ENCODE results near the gene PGS1. TPM values are rescaled to one million over a fixed set of nuclear protein-coding genes. Genes with fewer than 3 reads are reported as not detected.

Gene PGS1
- total RNA-seq, 4 donors from 2014 or later: 41.9 to 105 (median 53.2) TPM

GRCh38 chr17:78347453-78347852 lies 31.0 kb upstream of the PGS1 start:
- H3K4me3 ChIP-seq: no peak overlapping the region
- H3K4me1 ChIP-seq: peaks cover 4 to 75% (median 41%) of the 10 kb centered on the region in 4 donors
- 72 to 96% methylated on average over 2 to 3 of the region's 3 CpGs for WGBS, 2 donors

DNA sequence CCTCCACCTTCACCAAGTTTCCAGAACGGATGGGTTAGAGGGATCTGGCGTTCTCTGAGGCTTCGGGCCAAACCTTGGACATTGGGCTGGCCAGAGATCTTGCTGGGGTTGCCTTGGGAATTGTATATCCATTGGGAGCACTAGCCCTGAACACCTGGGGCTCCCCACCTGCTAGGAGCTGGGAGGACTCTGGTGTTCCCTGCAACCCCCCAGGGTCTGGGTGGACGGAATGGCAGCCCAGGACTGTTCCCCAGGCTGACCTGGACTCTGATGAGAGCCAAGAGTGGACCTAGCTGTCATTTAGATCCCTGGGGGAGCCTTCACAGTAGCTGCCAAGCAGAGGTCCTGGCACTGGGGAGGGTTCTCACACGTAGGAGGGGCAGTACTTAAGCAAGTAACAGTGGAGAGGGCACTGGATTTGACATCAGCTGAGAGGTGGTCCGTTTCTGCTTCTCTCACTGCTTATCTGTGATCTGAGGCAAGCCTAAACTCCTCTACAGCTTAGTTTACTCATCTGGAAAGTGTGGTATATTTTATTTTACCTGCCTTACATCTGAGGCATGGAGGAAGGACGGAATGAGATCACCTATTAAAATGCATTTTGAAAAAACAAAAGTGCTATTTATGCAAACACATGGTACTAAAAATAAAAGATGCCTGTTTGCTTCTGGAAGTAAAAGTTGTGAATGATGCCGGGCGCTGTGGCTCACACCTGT lies 30.2 kb upstream of the PGS1 start:
- H3K27me3 ChIP-seq: no peaks in the 10 kb centered on the region
- no peaks in the 10 kb centered on the region for H3K36me3 ChIP-seq
- DNase-seq (ENCODE audit: low spot score in 2 of 2): no peak
- no peak overlapping the region for H3K27ac ChIP-seq
- H3K4me1 ChIP-seq: peaks cover 3 to 72% (median 38%) of the 10 kb centered on the region in 4 donors
- H3K4me3 ChIP-seq: no peak overlapping the region
- H3K9me3 ChIP-seq: no peaks in the 10 kb centered on the region
- TF ChIP-seq EP300 (IDR thresholded peaks at IDR 0.05) (no peak), POLR2A (IDR thresholded peaks at IDR 0.05) (no peak), CTCF (IDR thresholded peaks at IDR 0.05) (no peak)
- WGBS, 2 donors: 82 to 85% methylated on average over 9 of the region's 9 CpGs

More at GRCh38 chr17:78347453-78347852, 31.0 kb upstream of the PGS1 start:
- Histone ChIP-seq H3K27me3 (no peaks in the 10 kb centered on the region), H3K9me3 (no peaks in the 10 kb centered on the region), H3K27ac (no peak overlapping the region), H3K36me3 (no peaks in the 10 kb centered on the region)
- TF ChIP-seq EP300 (IDR thresholded peaks at IDR 0.05) (no peak), CTCF (IDR thresholded peaks at IDR 0.05) (no peak), POLR2A (IDR thresholded peaks at IDR 0.05) (no peak)
- DNase-seq (ENCODE audit: low spot score in 2 of 2): no peak

DNA sequence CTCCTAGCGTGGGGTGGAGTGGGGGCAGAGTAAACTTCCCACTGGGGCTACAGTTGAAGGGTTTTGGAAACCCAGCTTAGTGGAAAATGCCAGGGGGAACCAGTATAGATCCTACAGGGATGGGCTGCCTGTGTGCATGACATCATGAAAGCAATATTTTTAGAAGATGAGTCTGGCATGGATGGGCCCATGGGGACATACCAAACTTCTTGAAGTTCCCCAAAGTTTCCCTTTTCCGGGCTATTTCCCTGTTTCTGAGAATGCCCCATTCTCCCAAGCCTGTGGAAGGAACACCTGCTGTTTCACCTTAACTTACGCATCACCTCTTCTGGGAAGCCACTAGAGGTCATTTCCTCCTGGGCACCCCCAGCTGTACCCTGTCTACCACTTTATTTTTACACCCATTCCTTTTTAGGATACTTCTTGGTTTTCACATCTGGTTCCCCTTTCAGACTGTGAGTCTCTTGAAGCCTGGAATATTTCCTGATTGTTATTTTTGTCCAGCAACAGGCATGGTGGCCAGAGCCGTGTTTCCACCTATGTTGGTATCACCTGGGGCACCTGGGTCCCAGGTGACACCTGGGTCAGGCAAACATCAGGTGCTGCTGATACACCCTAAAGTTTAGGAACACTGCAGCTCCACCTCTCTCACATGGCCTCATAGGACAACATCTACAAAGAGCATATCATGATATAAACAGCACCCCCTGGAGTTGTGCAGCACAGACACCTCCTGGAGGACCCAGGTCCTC lies 28.4 kb upstream of the PGS1 start:
- H3K9me3 ChIP-seq: no peaks in the 10 kb centered on the region
- peak overlapping the region in 2 of 4 donors; percentile 96 for H3K27ac ChIP-seq
- no peak for DNase-seq (ENCODE audit: low spot score in 2 of 2)
- no peak overlapping the region for H3K4me3 ChIP-seq
- H3K4me1 ChIP-seq: peaks cover 3 to 72% (median 36%) of the 10 kb centered on the region in 4 donors
- H3K27me3 ChIP-seq: no peaks in the 10 kb centered on the region
- TF ChIP-seq EP300 (IDR thresholded peaks at IDR 0.05): no peak
- no peak for TF ChIP-seq CTCF (IDR thresholded peaks at IDR 0.05)
- no peak for TF ChIP-seq POLR2A (IDR thresholded peaks at IDR 0.05)
- no peaks in the 10 kb centered on the region for H3K36me3 ChIP-seq
- WGBS, 2 donors: 73% methylated on average over 4 of the region's 4 CpGs

GRCh38 chr17:78351449-78352006 lies 26.9 kb upstream of the PGS1 start:
- H3K4me3 ChIP-seq: no peak overlapping the region
- peaks cover 3 to 77% (median 46%) of the 10 kb centered on the region in 4 donors for H3K4me1 ChIP-seq
- 16% methylated on average over 14 to 16 of the region's 16 CpGs for WGBS, 2 donors
- DNase-seq (ENCODE audit: low spot score in 2 of 2): peak; percentile 94 to 97
- H3K36me3 ChIP-seq: peaks cover 0 to 13% (median 0%) of the 10 kb centered on the region in 3 donors
- peak overlapping the region; percentile 77 to 96 (median 96) for H3K27ac ChIP-seq
- no peaks in the 10 kb centered on the region for H3K27me3 ChIP-seq
- TF ChIP-seq EP300 (IDR thresholded peaks at IDR 0.05): peak; percentile 80 to 99
- TF ChIP-seq CTCF (IDR thresholded peaks at IDR 0.05): peak in 1 of 5 experiments; percentile 43
- peak; percentile 22 to 34 for TF ChIP-seq POLR2A (IDR thresholded peaks at IDR 0.05)
- H3K9me3 ChIP-seq: no peaks in the 10 kb centered on the region

All from tibial nerve (tissue), 4 donors.